GM12878 (cell line): ENCODE results near the gene FRYL.

ENCODE experiments used
- CHD2 ChIP-seq: IDR thresholded peaks from 2 replicates; pipeline ENCODE4 v1.6.1; 2011; ENCODE audit warnings: low read depth, low read length, improper control_type of control experiment, borderline replicate concordance
- CTCF ChIP-seq, 3 experiments: IDR thresholded peaks in 2 of 3; conservative IDR thresholded peaks in 1 of 3; 2 replicates each; pipeline ENCODE4 v1.5.1; 2011; ENCODE audit warnings: low read depth in 3 of 3, low read length in 3 of 3, mild to moderate bottlenecking in 3 of 3, control low read depth in 2 of 3, moderate library complexity in 2 of 3, inconsistent platforms in 1 of 3, mixed read lengths in 1 of 3; ENCODE audit not compliant: control insufficient read depth in 2 of 3, insufficient read depth in 1 of 3; ENCODE audit errors: extremely low read depth in 1 of 3
- E2F4 ChIP-seq: IDR thresholded peaks from 2 replicates; pipeline ENCODE4 v1.6.1; 2012; ENCODE audit warnings: low read depth, low read length, improper control_type of control experiment
- FOXK2 ChIP-seq: fragments of 450-650 bp; IDR thresholded peaks from 2 replicates; pipeline ENCODE4 v1.6.1; 2017; ENCODE audit warnings: mild to moderate bottlenecking, moderate library complexity
- GABPA ChIP-seq: IDR thresholded peaks from 2 replicates; pipeline ENCODE4 v1.6.1; 2014; ENCODE audit warnings: antibody characterized with exemption, low read depth, mild to moderate bottlenecking, inconsistent platforms
- IRF4 ChIP-seq: IDR thresholded peaks from 2 replicates; pipeline ENCODE4 v1.6.1; 2011; ENCODE audit warnings: low read depth, low read length
- JUND ChIP-seq: IDR thresholded peaks from 2 replicates; pipeline ENCODE4 v1.6.1; 2012; ENCODE audit warnings: low read depth, mild to moderate bottlenecking, low read length, improper control_type of control experiment, moderate library complexity
- KAT2A ChIP-seq: conservative IDR thresholded peaks from 2 replicates; pipeline ENCODE4 v1.6.1; 2011; ENCODE audit warnings: low read depth, low read length; ENCODE audit not compliant: control insufficient read depth
- MTA2 ChIP-seq: fragments of 450-650 bp; IDR thresholded peaks from 2 replicates; pipeline ENCODE4 v1.6.1; 2016; ENCODE audit warnings: low read depth, mild to moderate bottlenecking, moderate library complexity
- SP1 ChIP-seq: IDR thresholded peaks from one replicate; pipeline ENCODE4 v1.6.1; 2011; ENCODE audit warnings: low read depth, low read length
- ZNF24 ChIP-seq: fragments of 450-650 bp; IDR thresholded peaks from 2 replicates; pipeline ENCODE4 v1.6.1; 2017; ENCODE audit warnings: antibody characterized with exemption, mild to moderate bottlenecking
- ZNF384 ChIP-seq: IDR thresholded peaks from 2 replicates; pipeline ENCODE4 v1.6.1; 2012; ENCODE audit warnings: low read depth, mild to moderate bottlenecking, low read length, improper control_type of control experiment, borderline replicate concordance
- ZNF687 ChIP-seq: fragments of 450-650 bp; IDR thresholded peaks from 2 replicates; pipeline ENCODE4 v1.6.1; 2017; ENCODE audit warnings: mild to moderate bottlenecking, moderate library complexity
- TF ChIP-seq, protein P1 (sequence below): fragments of 450-650 bp; conservative IDR thresholded peaks from 2 replicates; pipeline ENCODE4 v1.6.1; 2017; ENCODE audit warnings: mild to moderate bottlenecking, moderate library complexity

- TF ChIP-seq CTCF (IDR thresholded peaks at IDR 0.05 in 2 of 3, conservative IDR thresholded peaks at IDR 0.05 in 1 of 3; ENCODE audit: control insufficient read depth in 2 of 3, extremely low read depth in 1 of 3, insufficient read depth in 1 of 3, low read depth in 3 of 3, low read length in 3 of 3), result no peak
- TF ChIP-seq KAT2A, result no peak
- TF ChIP-seq MTA2, result no peak
- no peak for TF ChIP-seq FOXK2
- TF ChIP-seq GABPA, result no peak
- TF ChIP-seq ZNF384, result no peak
- TF ChIP-seq ZNF24, result no peak
- no peak for TF ChIP-seq ZNF687
- no peak for TF ChIP-seq IRF4
- TF ChIP-seq E2F4, result no peak
- no peak for TF ChIP-seq CHD2
- no peak for TF ChIP-seq JUND
- TF ChIP-seq, protein P1, sequence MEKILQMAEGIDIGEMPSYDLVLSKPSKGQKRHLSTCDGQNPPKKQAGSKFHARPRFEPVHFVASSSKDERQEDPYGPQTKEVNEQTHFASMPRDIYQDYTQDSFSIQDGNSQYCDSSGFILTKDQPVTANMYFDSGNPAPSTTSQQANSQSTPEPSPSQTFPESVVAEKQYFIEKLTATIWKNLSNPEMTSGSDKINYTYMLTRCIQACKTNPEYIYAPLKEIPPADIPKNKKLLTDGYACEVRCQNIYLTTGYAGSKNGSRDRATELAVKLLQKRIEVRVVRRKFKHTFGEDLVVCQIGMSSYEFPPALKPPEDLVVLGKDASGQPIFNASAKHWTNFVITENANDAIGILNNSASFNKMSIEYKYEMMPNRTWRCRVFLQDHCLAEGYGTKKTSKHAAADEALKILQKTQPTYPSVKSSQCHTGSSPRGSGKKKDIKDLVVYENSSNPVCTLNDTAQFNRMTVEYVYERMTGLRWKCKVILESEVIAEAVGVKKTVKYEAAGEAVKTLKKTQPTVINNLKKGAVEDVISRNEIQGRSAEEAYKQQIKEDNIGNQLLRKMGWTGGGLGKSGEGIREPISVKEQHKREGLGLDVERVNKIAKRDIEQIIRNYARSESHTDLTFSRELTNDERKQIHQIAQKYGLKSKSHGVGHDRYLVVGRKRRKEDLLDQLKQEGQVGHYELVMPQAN, result no peak
- no peak for TF ChIP-seq SP1
Observed at GRCh38 chr4:48588230-48589097, 191.6 kb downstream of the FRYL start.
